ENCODE data around the gene GRIN2A. TPM values are rescaled to one million over a fixed set of nuclear protein-coding genes. Genes with fewer than 3 reads are reported as not detected.

GRIN2A gene
- total and polyA plus RNA-seq, 12 donors = 0.07 to 1.2 (median 0.32) TPM; not detected in 2

DNA sequence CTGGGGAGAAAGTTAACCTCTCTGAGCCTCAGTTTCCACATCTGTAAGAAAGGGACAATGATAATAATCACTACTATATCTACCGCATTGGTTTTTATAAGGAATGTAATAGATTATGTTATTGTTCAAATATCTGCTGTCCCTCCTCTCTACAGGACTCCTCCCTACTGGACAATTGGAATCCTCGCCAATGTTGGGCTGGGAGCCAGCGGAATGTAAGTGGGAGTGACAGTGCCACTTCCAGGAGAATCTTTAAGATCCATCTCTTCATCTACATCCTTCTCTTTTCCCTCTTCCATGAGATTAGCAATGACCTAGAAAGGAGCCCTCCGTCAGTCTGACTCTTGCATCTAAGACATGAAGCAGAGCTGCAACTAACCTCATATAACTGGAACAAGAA, 95.1 kb downstream of the GRIN2A start:
- 77 to 86% (median 82%) methylated on average over 4 of the region's 4 CpGs for WGBS, 4 donors
- no peak overlapping the region for H3K27ac ChIP-seq

DNA sequence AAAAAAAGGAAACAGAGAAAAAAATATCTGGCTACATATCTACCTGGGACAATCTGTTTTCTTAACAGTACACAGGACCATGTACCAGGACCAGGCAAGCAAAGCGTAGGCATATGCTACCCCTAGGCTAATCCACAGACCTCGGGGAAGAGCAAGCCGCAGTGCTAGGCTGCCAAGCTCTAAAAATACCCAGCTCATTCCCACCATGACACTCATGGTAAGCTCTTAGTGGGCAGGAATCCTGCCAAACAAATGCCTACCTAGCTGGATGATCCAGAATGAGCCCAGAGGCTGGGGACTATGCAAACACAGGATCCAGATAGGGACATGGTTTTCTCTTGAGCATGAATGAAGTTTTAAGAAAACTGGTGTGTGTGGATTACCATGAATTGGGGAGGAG, 95.6 kb downstream of the GRIN2A start:
- H3K4me1 ChIP-seq (replicated peaks in 1 of 2) = no peaks in the 10 kb centered on the region
- DNase-seq = peak in 1 of 7 donors; percentile 54
- no peaks in the 10 kb centered on the region for H3K27me3 ChIP-seq
- no peaks in the 10 kb centered on the region for H3K9me3 ChIP-seq (replicated peaks in 1 of 3)
- H3K4me3 ChIP-seq = no peak overlapping the region
- WGBS, 4 donors = 52 to 83% (median 65%) methylated on average over 2 to 3 of the region's 3 CpGs
- no peak overlapping the region for H3K27ac ChIP-seq
- no peak for TF ChIP-seq POLR2A (IDR thresholded peaks at IDR 0.05)
- TF ChIP-seq, protein P1, sequence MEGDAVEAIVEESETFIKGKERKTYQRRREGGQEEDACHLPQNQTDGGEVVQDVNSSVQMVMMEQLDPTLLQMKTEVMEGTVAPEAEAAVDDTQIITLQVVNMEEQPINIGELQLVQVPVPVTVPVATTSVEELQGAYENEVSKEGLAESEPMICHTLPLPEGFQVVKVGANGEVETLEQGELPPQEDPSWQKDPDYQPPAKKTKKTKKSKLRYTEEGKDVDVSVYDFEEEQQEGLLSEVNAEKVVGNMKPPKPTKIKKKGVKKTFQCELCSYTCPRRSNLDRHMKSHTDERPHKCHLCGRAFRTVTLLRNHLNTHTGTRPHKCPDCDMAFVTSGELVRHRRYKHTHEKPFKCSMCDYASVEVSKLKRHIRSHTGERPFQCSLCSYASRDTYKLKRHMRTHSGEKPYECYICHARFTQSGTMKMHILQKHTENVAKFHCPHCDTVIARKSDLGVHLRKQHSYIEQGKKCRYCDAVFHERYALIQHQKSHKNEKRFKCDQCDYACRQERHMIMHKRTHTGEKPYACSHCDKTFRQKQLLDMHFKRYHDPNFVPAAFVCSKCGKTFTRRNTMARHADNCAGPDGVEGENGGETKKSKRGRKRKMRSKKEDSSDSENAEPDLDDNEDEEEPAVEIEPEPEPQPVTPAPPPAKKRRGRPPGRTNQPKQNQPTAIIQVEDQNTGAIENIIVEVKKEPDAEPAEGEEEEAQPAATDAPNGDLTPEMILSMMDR (IDR thresholded peaks at IDR 0.05) = no peak
- no peaks in the 10 kb centered on the region for H3K36me3 ChIP-seq (replicated peaks in 1 of 2)
- intact Hi-C loops (cut with DNase I) = no loop called here

More for the DNA sequence above, 95.1 kb downstream of the GRIN2A start:
- TF ChIP-seq POLR2A (IDR thresholded peaks at IDR 0.05) = no peak
- TF ChIP-seq, protein P1 (IDR thresholded peaks at IDR 0.05) = no peak
- H3K9me3 ChIP-seq (replicated peaks in 1 of 3) = no peaks in the 10 kb centered on the region
- intact Hi-C loops (cut with DNase I) = no loop called here
- no peaks in the 10 kb centered on the region for H3K4me1 ChIP-seq (replicated peaks in 1 of 2)
- no peaks in the 10 kb centered on the region for H3K36me3 ChIP-seq (replicated peaks in 1 of 2)
- no peak overlapping the region for H3K4me3 ChIP-seq
- no peaks in the 10 kb centered on the region for H3K27me3 ChIP-seq
- no peak for DNase-seq

DNA sequence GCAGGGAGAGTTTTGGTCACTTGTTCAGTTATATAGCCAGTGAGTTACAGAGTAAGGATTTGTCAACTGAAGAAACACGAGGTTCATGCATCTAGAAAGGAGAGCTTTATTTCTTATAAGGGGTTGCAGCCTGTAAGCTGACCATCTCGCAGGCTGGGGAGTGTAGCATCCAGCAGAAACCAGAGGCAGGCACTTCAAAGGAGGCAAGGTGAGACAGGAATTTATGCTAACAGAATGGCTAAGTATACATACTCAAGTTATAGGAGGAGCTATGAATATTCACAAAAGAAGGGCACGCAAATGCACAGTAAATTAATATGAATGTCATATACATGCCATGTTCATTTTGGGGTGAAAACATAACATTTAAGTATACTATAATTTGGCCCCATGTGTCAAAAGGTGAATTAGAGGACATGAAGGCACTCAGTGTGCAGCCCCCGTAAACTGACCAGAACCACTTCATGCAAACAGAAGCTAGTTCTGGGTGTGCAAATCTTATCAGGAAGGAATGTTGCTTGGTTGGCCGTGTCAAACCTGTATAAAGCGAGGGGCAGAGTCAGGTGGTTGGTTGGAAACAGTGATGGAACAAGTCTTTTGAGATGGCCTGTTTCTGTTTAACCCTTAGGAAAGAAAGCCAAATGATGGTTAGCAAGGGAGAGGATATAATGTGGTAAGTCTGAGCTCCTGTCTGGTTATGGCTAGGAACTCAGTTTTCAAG, 97.0 kb downstream of the GRIN2A start:
- H3K27ac ChIP-seq = no peak overlapping the region
- no peaks in the 10 kb centered on the region for H3K9me3 ChIP-seq (replicated peaks in 1 of 3)
- no peaks in the 10 kb centered on the region for H3K27me3 ChIP-seq
- 69 to 81% (median 76%) methylated on average over 6 of the region's 6 CpGs for WGBS, 4 donors
- TF ChIP-seq POLR2A (IDR thresholded peaks at IDR 0.05) = no peak
- TF ChIP-seq, protein P1 (IDR thresholded peaks at IDR 0.05) = no peak
- no peak for DNase-seq
- intact Hi-C loops (cut with DNase I) = no loop called here
- peaks cover 0 to 13% of the 10 kb centered on the region in 2 donors for H3K4me1 ChIP-seq (replicated peaks in 1 of 2)
- H3K4me3 ChIP-seq = no peak overlapping the region
- H3K36me3 ChIP-seq (replicated peaks in 1 of 2) = no peaks in the 10 kb centered on the region

DNA sequence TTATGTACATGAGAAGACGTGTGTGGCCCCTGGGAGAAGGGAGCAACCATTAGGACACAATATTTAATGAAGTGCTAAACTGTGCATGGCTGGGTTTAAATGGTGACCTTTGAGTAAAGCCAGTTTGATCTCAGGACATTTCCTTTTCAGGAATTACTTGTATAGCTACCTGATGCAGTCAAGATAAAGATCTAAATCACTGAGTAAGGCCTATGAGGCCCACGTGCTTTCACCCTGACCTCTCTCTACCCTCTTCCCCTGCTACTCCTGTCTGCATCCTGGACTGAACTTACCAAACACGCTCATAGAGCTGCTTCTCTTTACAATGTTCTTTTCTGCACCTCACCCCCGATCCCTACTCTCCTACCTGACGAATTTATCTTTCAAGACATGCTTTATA, 98.9 kb downstream of the GRIN2A start:
- TF ChIP-seq POLR2A (IDR thresholded peaks at IDR 0.05) = no peak
- TF ChIP-seq, protein P1 (IDR thresholded peaks at IDR 0.05) = no peak
- Histone ChIP-seq H3K27me3 (no peaks in the 10 kb centered on the region), H3K4me3 (no peak overlapping the region), H3K36me3 (replicated peaks in 1 of 2) (no peaks in the 10 kb centered on the region), H3K27ac (no peak overlapping the region), H3K4me1 (replicated peaks in 1 of 2) (peaks cover 0 to 21% of the 10 kb centered on the region in 2 donors), H3K9me3 (replicated peaks in 1 of 3) (no peaks in the 10 kb centered on the region)
- intact Hi-C loops (cut with DNase I) = no loop called here
- no peak for DNase-seq
- WGBS, 4 donors = 43 to 65% (median 58%) methylated on average over 4 to 5 of the region's 5 CpGs

All from adrenal gland (tissue), 12 donors.